Nephron progenitor cell (in vitro differentiated cells): ENCODE data around the gene CD226.
"Not testable (repeated sequence)": the region's sequence is repeated elsewhere in the genome, so short reads cannot be mapped to it uniquely, and the experiment has no call there.

Experiments used
- DNase-seq: peaks from one replicate; pipeline ENCODE4 v3.0.0; 2021
- H3K27ac Mint-ChIP-seq: 2 replicates; pipeline ENCODE4 v1.8.0; 2021; ENCODE audit warnings: mild to moderate bottlenecking, moderate library complexity, mixed read lengths
- H3K27me3 Mint-ChIP-seq: 2 replicates; pipeline ENCODE4 v1.8.0; 2021; ENCODE audit warnings: mild to moderate bottlenecking, low read depth, mixed read lengths; ENCODE audit not compliant: poor library complexity
- H3K36me3 Mint-ChIP-seq: 2 replicates; pipeline ENCODE4 v1.8.0; 2021; ENCODE audit warnings: low read depth, mixed read lengths
- H3K4me1 Mint-ChIP-seq: 2 replicates; pipeline ENCODE4 v1.8.0; 2021; ENCODE audit warnings: mixed read lengths
- H3K4me3 Mint-ChIP-seq: 2 replicates; pipeline ENCODE4 v1.8.0; 2021; ENCODE audit warnings: mild to moderate bottlenecking, moderate library complexity, mixed read lengths
- H3K9me3 Mint-ChIP-seq: 2 replicates; pipeline ENCODE4 v1.8.0; 2021; ENCODE audit warnings: mild to moderate bottlenecking, moderate library complexity, mixed read lengths
- TF ChIP-seq, protein P1 (sequence below): fragments of 200-600 bp; sonication (generic); IDR thresholded peaks from 2 replicates; pipeline ENCODE4 v1.5.0; 2021; ENCODE audit warnings: antibody characterized with exemption

CD226 gene

DNA sequence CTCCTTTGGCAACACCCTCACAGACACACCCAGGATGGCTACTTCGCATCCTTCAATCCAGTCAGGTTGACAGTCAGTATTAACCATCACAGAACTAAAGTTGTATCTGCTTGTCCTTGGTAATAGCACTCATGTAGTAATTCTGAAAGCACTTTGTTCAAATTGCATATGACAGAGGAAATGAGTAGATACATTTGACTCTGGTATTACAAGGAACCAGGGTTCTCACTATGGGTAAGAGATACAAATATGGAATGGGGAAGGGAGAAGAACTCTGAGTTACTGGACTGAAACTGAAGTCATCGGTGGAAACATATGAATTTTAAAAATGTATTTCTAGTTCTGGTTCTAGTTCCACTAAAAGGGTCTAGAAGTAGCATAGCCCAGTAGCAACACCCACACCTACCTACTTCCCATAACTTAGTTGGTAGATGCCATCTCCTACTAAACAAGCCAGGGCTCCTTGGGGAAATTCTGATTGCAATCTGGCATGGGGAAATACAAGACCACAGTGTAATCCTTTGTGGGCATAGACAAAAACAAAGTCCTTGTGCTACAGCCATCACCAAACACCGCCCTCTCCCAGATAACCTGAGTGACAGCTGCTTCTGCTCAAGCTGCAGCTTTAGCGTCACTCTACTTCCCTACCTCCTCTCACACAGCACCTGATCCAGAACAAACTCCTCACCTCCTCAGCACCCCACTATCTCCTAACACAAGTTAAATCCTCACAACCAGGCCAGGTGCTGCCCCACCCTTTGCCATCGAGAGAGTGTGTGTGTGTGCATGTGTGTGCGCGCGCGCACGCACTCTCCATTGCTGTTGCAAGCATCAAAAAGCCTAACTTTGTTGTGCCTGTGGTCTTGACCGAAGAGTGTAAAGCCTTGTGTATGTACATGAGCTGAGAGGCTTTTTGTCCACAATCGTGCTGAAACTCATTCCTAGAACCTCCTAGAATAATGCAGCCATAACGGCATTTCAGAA lies 31.4 kb upstream of the CD226 start:
- Mint-ChIP-seq H3K9me3 (peaks cover 27% of the 10 kb centered on the region), H3K4me1 (no peaks in the 10 kb centered on the region), H3K27ac (peak overlapping the region; percentile 67), H3K27me3 (peaks cover 3% of the 10 kb centered on the region), H3K36me3 (peaks cover 32% of the 10 kb centered on the region), H3K4me3 (no peak overlapping the region)
- TF ChIP-seq, protein P1, sequence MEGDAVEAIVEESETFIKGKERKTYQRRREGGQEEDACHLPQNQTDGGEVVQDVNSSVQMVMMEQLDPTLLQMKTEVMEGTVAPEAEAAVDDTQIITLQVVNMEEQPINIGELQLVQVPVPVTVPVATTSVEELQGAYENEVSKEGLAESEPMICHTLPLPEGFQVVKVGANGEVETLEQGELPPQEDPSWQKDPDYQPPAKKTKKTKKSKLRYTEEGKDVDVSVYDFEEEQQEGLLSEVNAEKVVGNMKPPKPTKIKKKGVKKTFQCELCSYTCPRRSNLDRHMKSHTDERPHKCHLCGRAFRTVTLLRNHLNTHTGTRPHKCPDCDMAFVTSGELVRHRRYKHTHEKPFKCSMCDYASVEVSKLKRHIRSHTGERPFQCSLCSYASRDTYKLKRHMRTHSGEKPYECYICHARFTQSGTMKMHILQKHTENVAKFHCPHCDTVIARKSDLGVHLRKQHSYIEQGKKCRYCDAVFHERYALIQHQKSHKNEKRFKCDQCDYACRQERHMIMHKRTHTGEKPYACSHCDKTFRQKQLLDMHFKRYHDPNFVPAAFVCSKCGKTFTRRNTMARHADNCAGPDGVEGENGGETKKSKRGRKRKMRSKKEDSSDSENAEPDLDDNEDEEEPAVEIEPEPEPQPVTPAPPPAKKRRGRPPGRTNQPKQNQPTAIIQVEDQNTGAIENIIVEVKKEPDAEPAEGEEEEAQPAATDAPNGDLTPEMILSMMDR: no peak
- no peak for DNase-seq

DNA sequence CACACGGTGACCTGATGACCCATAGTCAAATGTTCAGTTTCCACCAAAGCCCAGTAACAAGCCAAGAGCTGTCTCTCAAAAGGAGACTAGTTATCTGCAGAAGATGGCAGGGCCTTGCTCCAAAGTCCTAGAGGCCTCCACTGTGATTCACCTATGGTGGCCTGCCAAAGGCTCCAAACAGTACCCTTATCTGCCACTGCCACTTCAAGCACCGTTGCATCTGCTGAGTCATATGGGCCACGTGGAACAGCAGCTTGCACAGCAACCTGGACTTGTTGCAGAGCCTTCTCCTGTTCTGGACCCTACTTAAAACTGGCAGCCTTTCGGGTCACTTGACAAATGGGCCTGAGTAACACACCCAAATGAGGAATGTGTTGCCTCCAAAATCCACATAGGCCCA lies 27.6 kb upstream of the CD226 start:
- peaks cover 41% of the 10 kb centered on the region for H3K36me3 Mint-ChIP-seq
- H3K27ac Mint-ChIP-seq, H3K4me1 Mint-ChIP-seq, H3K27me3 Mint-ChIP-seq, DNase-seq, H3K4me3 Mint-ChIP-seq: not testable (repeated sequence)
- peaks cover 48% of the 10 kb centered on the region for H3K9me3 Mint-ChIP-seq

DNA sequence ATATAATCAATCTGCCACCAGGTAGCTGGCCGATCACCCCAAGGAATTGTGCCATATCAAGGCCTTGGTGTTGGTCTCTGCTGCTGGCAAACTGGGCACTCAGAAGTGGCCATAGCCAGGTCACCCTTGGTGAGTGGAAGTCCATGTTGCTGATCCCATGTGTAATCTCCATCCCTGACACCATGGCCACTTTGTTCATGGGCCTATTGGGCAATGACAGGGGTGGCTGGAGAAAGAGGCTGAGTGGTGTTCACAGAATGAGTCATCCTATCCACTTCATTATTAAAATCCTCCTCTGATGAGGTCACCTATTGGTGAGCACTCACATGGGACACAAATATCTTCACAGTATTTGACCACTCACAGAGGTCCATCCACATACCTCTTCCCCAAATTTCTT lies 26.7 kb upstream of the CD226 start:
- no peak for DNase-seq
- Mint-ChIP-seq H3K4me1 (no peaks in the 10 kb centered on the region), H3K9me3 (peaks cover 48% of the 10 kb centered on the region), H3K27ac (no peak overlapping the region), H3K36me3 (peaks cover 41% of the 10 kb centered on the region), H3K4me3 (no peak overlapping the region), H3K27me3 (peaks cover 3% of the 10 kb centered on the region)
- TF ChIP-seq, protein P1: no peak

DNA sequence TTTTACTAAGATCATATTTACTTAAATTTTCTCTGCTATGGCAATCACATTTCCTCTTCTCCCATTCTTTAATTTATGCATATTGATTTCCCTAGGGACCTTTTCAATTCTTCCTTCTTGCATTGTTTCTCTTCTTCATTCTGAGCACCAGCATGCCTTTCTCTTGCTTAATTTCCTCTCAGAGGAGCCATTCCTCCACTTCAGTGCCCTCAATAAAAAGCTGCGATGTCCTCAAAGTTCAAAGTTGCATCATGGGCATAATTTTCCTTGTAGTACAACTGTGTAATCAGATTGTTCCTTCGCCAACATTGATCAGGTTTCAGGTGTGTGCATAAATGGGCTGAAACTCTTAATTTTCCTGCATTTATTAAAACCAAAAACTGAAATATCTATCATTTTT lies 21.8 kb upstream of the CD226 start:
- H3K4me3 Mint-ChIP-seq: no peak overlapping the region

DNA sequence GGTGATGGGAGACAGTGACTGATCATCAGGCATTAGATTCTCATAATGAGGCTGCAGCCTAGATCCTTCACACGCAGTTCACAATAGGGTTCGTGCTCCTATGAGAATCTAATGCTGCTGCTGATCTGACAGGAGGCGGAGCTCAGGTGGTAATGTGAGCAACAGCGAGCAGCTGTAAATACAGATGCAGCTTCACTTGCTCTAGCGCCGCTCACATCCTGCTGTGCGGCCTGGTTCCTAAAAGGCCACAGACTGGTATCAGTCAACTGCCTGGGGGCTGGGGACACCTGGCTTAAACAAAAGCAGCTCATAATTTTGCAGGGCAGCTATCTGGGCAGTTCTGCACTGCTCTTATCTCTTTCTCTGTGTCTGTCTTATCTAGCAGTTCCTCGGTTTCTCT lies 20.4 kb upstream of the CD226 start:
- no peaks in the 10 kb centered on the region for H3K4me1 Mint-ChIP-seq
- no peak for DNase-seq
- H3K9me3 Mint-ChIP-seq: peaks cover 15% of the 10 kb centered on the region
- peaks cover 4% of the 10 kb centered on the region for H3K36me3 Mint-ChIP-seq
- TF ChIP-seq, protein P1: no peak
- H3K27me3 Mint-ChIP-seq: peaks cover 4% of the 10 kb centered on the region
- no peak overlapping the region for H3K4me3 Mint-ChIP-seq
- H3K27ac Mint-ChIP-seq: no peak overlapping the region

More for the DNA sequence above, 21.8 kb upstream of the CD226 start:
- no peak for DNase-seq
- Mint-ChIP-seq H3K4me1 (no peaks in the 10 kb centered on the region), H3K27ac (no peak overlapping the region), H3K27me3 (peaks cover 4% of the 10 kb centered on the region), H3K9me3 (peaks cover 24% of the 10 kb centered on the region), H3K36me3 (peaks cover 8% of the 10 kb centered on the region)
- TF ChIP-seq, protein P1: no peak

DNA sequence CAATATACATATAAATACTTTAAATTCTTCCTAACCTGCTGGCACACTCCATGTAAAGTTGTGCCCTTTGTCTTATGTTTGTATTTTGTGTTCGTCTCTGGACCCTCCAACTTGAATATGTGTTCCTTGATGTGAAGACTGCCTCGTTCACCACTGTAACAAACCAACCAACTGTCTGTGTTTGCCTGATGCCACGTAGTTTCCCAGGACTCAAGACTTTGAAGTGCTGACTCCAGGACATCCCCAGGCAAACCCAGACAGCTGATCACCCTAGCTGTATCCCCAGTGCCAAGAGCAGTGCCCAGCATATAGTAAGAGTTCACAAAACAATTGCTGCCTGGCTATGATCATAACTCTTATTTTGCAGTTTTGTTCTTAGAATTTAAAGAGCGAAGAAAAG lies 15.5 kb upstream of the CD226 start:
- no peaks in the 10 kb centered on the region for H3K36me3 Mint-ChIP-seq
- TF ChIP-seq, protein P1: no peak
- H3K27me3 Mint-ChIP-seq: peaks cover 4% of the 10 kb centered on the region
- peaks cover 3% of the 10 kb centered on the region for H3K9me3 Mint-ChIP-seq
- no peak for DNase-seq
- H3K27ac Mint-ChIP-seq: no peak overlapping the region
- no peak overlapping the region for H3K4me3 Mint-ChIP-seq
- peaks cover 11% of the 10 kb centered on the region for H3K4me1 Mint-ChIP-seq
